ENCODE measurements around the gene NIPAL3.
"Not testable (repeated sequence)": the region's sequence is repeated elsewhere in the genome, so short reads cannot be mapped to it uniquely, and the experiment has no call there.

NIPAL3 gene

GRCh38 chr1:24459551-24460266 lies 44.1 kb downstream of the NIPAL3 start:
- H3K27me3 ChIP-seq (ENCODE audit: insufficient read depth, poor library complexity, severe bottlenecking), result no peaks in the 10 kb centered on the region
- no peak for TF ChIP-seq POLR2AphosphoS5 (IDR thresholded peaks at IDR 0.05; ENCODE audit: low read depth)
- TF ChIP-seq GABPA (IDR thresholded peaks at IDR 0.05; ENCODE audit: low read depth), result no peak
- no peak for TF ChIP-seq CTCF (IDR thresholded peaks at IDR 0.05; ENCODE audit: insufficient read depth, low read length)
- TF ChIP-seq SPI1 (IDR thresholded peaks at IDR 0.05; ENCODE audit: borderline replicate concordance, low read depth), result no peak
- TF ChIP-seq REST (IDR thresholded peaks at IDR 0.05; ENCODE audit: insufficient replicate concordance, low read depth), result no peak

GRCh38 chr1:24462128-24462527 lies 46.5 kb downstream of the NIPAL3 start:
- H3K27ac ChIP-seq (replicated peaks); H3K4me3 ChIP-seq (replicated peaks; ENCODE audit: insufficient read depth, low read length); DNase-seq (ENCODE audit: low read depth in 1 of 2, low spot score in 1 of 2): not testable (repeated sequence)

More at GRCh38 chr1:24459551-24460266, 44.1 kb downstream of the NIPAL3 start:
- H3K27ac ChIP-seq (replicated peaks), result no peak overlapping the region
- H3K4me3 ChIP-seq (replicated peaks; ENCODE audit: insufficient read depth, low read length), result no peak overlapping the region
- DNase-seq (ENCODE audit: low read depth in 1 of 2, low spot score in 1 of 2), result no peak

GRCh38 chr1:24463776-24464735 lies 48.5 kb downstream of the NIPAL3 start:
- DNase-seq (ENCODE audit: low read depth in 1 of 2, low spot score in 1 of 2), result no peak
- TF ChIP-seq REST (IDR thresholded peaks at IDR 0.05; ENCODE audit: insufficient replicate concordance, low read depth) (no peak), CTCF (IDR thresholded peaks at IDR 0.05; ENCODE audit: insufficient read depth, low read length) (no peak), SPI1 (IDR thresholded peaks at IDR 0.05; ENCODE audit: borderline replicate concordance, low read depth) (no peak), POLR2AphosphoS5 (IDR thresholded peaks at IDR 0.05; ENCODE audit: low read depth) (no peak), GABPA (IDR thresholded peaks at IDR 0.05; ENCODE audit: low read depth) (no peak)
- H3K4me3 ChIP-seq (replicated peaks; ENCODE audit: insufficient read depth, low read length), result no peak overlapping the region
- peak overlapping the region; percentile 62 for H3K27ac ChIP-seq (replicated peaks)
- no peaks in the 10 kb centered on the region for H3K27me3 ChIP-seq (ENCODE audit: insufficient read depth, poor library complexity, severe bottlenecking)

More at GRCh38 chr1:24462128-24462527, 46.5 kb downstream of the NIPAL3 start:
- H3K27me3 ChIP-seq (ENCODE audit: insufficient read depth, poor library complexity, severe bottlenecking), result not testable (repeated sequence)

GRCh38 chr1:24465099-24465498 lies 49.5 kb downstream of the NIPAL3 start:
- Histone ChIP-seq H3K27ac (replicated peaks) (peak overlapping the region; percentile 62), H3K27me3 (ENCODE audit: insufficient read depth, poor library complexity, severe bottlenecking) (no peaks in the 10 kb centered on the region), H3K4me3 (replicated peaks; ENCODE audit: insufficient read depth, low read length) (no peak overlapping the region)
- DNase-seq (ENCODE audit: low read depth in 1 of 2, low spot score in 1 of 2), result peak in 1 of 2 experiments; percentile 43
- no peak for TF ChIP-seq GABPA (IDR thresholded peaks at IDR 0.05; ENCODE audit: low read depth)
- TF ChIP-seq POLR2AphosphoS5 (IDR thresholded peaks at IDR 0.05; ENCODE audit: low read depth), result no peak
- no peak for TF ChIP-seq SPI1 (IDR thresholded peaks at IDR 0.05; ENCODE audit: borderline replicate concordance, low read depth)
- no peak for TF ChIP-seq CTCF (IDR thresholded peaks at IDR 0.05; ENCODE audit: insufficient read depth, low read length)
- TF ChIP-seq REST (IDR thresholded peaks at IDR 0.05; ENCODE audit: insufficient replicate concordance, low read depth), result peak; percentile 66
